Lower leg skin (tissue), 4 donors: ENCODE measurements around the gene CADM4. TPM values are rescaled to one million over a fixed set of nuclear protein-coding genes. Genes with fewer than 3 reads are reported as not detected.
A peak's percentile ranks its signal among the peaks of the same experiment; 100 is the strongest.
"Not testable (repeated sequence)": the region's sequence is repeated elsewhere in the genome, so short reads cannot be mapped to it uniquely, and the experiment has no call there.

Source experiments
- DNase-seq, 2 donors: peaks; one replicate each; pipeline ENCODE4 v3.0.0-alpha.2; 2019; ENCODE audit warnings: low spot score in 2 of 2
- H3K4me3 ChIP-seq: fragments of 200-600 bp; sonication (generic); 2 replicates; pipeline ENCODE4 v1.5.1; 2017; ENCODE audit warnings: mild to moderate bottlenecking, low read depth; ENCODE audit not compliant: poor library complexity, severe bottlenecking
- POLR2A ChIP-seq, 2 donors: fragments of 450-650 bp; IDR thresholded peaks; one replicate each; pipeline ENCODE4 v1.6.1; 2016 to 2017; ENCODE audit warnings: antibody characterized with exemption in 2 of 2, mild to moderate bottlenecking in 1 of 2, moderate library complexity in 1 of 2
- WGBS, 2 donors: methylation state at CpG; one replicate each; pipeline ENCODE4 v1.1.5; 2018; 5-methylcytosine and 5-hydroxymethylcytosine counted together
- intact Hi-C: fragments of 100-400 bp; cut with DNase I; formaldehyde crosslinking; loops from one replicate; pipeline ENCODE4 v1.15.0; 2023; ENCODE audit warnings: low total_unique reads
- total RNA-seq, 4 donors: library from RNA; depleted of rRNA; stranded (reverse); fragments of >200 nt; gene quantifications; one replicate each; pipeline ENCODE4 v1.1.0, GENCODE V29; 2016
- TF ChIP-seq, protein P1 (sequence below), 3 donors: fragments of 450-650 bp; IDR thresholded peaks; one replicate each; pipeline ENCODE4 v1.5.1; 2016; ENCODE audit warnings: antibody characterized with exemption in 3 of 3, mild to moderate bottlenecking in 3 of 3, moderate library complexity in 2 of 3

Gene CADM4
- total RNA-seq, 4 donors from 2014 or later, result 22.3 to 56.0 (median 29.6) TPM

DNA sequence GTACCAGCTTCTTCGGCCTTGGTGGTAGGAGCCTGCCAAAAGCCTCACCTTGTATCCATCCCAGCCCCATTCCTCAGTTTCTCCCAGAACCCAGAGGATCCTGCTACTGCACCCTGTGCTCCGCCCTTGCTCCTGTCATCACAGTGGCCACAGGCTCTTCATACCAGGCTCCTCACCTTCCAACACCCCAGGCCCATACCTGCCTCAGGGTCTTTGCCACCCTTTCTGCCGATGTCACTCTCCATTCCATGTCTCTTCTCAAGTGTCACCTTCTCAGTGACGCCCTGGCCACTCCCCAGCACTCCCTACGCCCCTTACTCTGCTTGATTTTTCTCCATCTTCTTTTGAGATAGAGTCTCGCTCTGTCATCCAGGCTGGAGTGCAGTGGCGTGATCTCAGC lies 29.8 kb downstream of the CADM4 start:
- no peak for DNase-seq
- H3K4me3 ChIP-seq, result no peak overlapping the region
- intact Hi-C loops, result no loop called here
- 76 to 84% methylated on average over 7 of the region's 7 CpGs for WGBS, 2 donors
- no peak for TF ChIP-seq POLR2A (IDR thresholded peaks at IDR 0.05)
- TF ChIP-seq, protein P1, sequence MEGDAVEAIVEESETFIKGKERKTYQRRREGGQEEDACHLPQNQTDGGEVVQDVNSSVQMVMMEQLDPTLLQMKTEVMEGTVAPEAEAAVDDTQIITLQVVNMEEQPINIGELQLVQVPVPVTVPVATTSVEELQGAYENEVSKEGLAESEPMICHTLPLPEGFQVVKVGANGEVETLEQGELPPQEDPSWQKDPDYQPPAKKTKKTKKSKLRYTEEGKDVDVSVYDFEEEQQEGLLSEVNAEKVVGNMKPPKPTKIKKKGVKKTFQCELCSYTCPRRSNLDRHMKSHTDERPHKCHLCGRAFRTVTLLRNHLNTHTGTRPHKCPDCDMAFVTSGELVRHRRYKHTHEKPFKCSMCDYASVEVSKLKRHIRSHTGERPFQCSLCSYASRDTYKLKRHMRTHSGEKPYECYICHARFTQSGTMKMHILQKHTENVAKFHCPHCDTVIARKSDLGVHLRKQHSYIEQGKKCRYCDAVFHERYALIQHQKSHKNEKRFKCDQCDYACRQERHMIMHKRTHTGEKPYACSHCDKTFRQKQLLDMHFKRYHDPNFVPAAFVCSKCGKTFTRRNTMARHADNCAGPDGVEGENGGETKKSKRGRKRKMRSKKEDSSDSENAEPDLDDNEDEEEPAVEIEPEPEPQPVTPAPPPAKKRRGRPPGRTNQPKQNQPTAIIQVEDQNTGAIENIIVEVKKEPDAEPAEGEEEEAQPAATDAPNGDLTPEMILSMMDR (IDR thresholded peaks at IDR 0.05), result no peak

DNA sequence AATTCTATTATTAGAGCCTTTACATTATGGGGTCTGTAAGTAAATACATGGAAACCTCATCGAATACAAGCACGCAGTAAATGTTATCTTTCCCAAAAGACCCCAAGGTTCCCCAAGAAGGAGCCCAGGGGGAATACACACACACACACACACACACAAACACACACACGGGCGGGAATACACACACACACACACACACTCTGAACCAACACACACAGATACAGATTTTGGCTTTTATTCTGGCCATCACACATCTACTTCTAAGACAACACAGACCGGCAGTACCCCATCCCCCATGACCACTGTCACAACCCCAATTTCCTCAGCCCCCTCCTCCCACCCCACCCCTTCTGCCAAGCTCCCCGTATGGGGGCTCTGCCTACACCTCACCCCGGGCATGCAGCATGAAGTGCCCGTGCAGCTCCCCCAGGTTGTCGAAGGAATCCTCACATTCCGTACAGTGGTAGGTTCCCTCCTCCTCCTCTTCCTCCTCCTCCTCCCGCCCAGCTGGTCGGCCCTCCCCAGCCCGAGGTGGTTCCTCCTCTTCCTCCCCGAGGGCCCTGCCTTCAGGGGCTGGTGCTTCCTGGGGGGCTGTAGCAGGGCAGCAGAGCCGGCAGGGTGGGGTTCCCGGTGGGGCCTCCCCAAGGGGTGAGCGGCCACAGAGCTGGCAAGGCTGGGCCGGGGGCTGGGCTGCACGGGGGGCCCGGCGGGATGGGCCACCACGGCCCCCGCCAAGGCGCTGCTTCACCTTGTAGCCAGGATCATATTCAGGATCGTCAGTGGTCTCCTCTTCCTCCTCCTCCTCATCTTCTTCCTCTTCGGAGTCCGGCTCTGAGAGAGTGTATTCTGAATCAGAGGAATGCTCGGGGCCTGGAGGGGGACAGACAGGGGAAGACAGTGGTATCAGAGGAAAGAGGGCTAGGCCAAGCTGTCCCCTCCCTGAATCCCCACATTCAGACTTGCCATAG lies 32.1 kb downstream of the CADM4 start:
- TF ChIP-seq, protein P1 (IDR thresholded peaks at IDR 0.05), result no peak
- no peak for TF ChIP-seq POLR2A (IDR thresholded peaks at IDR 0.05)
- H3K4me3 ChIP-seq, result no peak overlapping the region
- intact Hi-C loops, result no loop called here
- WGBS, 2 donors, result 65 to 71% methylated on average over 28 of the region's 28 CpGs
- DNase-seq, result no peak

DNA sequence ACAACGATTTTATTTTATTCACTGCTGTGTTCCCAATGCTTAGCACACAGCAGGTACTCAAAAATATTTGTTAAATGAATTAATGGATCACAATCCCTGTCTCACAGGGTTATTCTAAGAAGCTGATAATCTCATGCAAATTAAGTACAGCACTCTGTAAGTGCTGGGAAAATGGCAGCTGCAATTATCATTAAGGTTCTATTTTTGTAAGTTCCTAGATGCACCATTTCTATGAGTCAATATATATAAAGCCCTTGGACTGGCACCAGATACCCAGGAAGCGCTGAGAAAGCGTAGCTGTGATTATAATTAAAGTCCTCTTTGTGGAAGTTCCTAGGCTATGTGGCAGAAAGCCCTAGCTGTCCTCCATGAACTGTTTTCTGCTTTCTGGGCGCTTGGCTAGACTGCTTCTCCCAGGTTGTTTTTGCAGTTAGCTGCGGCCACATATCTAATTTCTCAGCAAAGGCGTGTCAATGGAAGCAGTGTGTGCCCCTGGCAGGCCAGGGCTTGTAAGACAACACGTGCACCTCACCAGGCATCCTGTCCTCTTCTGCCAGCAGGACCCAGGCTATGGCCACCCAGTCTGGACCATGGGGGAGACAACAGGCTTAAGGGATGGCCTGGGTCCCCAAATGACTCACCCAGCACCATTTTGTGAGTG lies 33.0 kb downstream of the CADM4 start:
- no peak overlapping the region for H3K4me3 ChIP-seq
- DNase-seq, result peak in 1 of 2 donors; percentile 36
- intact Hi-C loops, result no loop called here
- WGBS, 2 donors, result 55% methylated on average over 7 of the region's 7 CpGs
- TF ChIP-seq, protein P1 (IDR thresholded peaks at IDR 0.05), result no peak
- TF ChIP-seq POLR2A (IDR thresholded peaks at IDR 0.05), result no peak

DNA sequence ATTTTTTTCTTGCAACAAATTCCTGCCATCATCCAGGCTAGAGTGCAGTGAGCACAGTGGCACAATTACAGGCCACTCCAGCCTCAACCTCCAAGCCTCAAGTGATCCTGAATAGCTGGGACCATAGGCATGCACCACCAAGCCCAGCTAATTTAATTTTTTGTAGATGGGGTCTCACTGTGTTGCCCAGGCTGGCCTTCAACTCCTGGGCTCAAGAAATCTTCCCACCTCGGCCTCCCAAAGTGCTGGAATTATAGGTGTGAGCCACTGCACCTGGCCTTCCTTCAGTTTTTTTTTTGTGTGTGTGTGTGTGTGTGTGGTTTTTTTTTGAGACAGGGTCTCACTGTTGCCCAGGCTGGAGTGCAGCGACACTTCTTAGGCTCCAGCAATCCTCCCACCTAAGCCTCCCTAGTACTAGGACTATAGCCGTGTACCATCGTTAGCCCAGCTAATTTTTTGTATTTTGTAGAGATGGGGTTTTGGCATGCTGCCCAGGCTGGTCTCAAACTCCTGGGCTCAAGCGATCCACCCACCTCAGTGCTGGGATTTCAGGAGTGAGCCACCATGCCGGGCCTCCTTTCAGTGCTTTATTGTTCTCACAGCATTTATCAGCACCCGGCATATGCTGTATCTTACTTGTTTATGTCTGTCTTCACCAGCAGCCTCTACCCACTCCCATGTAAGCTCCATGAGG lies 33.6 kb downstream of the CADM4 start:
- 58 to 72% methylated on average over 7 of the region's 7 CpGs for whole genome bisulfite sequencing, 2 donors
- intact Hi-C loops, result no loop called here

DNA sequence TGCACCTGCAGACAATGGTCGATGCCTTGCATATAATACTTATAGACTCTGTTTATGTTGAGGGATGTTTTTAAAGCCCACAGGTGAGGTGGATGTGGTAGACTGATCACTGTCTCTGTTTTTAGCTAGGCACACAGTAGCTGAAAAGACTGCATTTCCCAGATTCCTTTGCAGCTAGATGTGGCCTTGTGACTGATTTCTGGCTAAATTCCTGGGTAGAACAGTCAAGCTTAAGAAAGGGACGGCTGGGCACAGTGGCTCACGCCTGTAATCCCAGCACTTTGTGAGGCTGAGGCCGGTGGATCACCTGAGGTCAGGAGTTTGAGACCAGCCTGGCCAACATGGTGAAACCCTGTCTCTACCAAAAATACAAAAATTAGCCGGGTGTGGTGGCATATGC lies 39.3 kb downstream of the CADM4 start:
- intact Hi-C loops, result not testable (repeated sequence)

More for the DNA sequence above, 33.6 kb downstream of the CADM4 start:
- H3K4me3 ChIP-seq, result no peak overlapping the region
- no peak for DNase-seq
- TF ChIP-seq POLR2A (IDR thresholded peaks at IDR 0.05), result no peak
- TF ChIP-seq, protein P1 (IDR thresholded peaks at IDR 0.05), result no peak

More for the DNA sequence above, 39.3 kb downstream of the CADM4 start:
- H3K4me3 ChIP-seq, DNase-seq: not testable (repeated sequence)
- WGBS, 2 donors, result 73 to 79% methylated on average over 5 of the region's 5 CpGs
